Stimulated activated CD8-positive, alpha-beta memory T cell treated with anti-CD3 and anti-CD28 coated beads, Interleukin-7, amount 100 ng/mL, for 24 hours (primary cell): ENCODE data around the gene PRRC2A.

Experiments used
- DNase-seq: peaks from one replicate; pipeline ENCODE4 v3.0.0-alpha.2; 2020; ENCODE audit warnings: low read depth

Gene PRRC2A

GRCh38 chr6:31666337-31666965, 45.9 kb downstream of the PRRC2A start:
- DNase-seq = no peak

DNA sequence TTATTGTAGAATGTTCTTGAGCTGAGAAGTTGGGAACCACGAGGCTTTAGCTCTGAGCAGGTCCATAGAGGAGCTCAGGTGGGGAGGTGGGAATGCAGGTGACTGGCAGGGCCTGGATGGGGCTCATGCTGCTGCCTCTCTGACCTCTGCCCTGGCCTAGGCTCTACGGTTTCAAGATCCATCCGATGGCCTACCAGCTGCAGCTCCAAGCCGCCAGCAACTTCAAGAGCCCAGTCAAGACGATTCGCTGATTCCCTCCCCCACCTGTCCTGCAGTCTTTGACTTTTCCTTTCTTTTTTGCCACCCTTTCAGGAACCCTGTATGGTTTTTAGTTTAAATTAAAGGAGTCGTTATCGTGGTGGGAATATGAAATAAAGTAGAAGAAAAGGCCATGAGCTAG, 49.2 kb downstream of the PRRC2A start, which contains the start of gene LY6G5B:
LY6G5B (plus strand) TSS at position 301 of the 400 bp plus-strand sequence. CDS start 975 bp downstream, outside the sequence.
- no peak for DNase-seq

GRCh38 chr6:31676322-31676903, 55.9 kb downstream of the PRRC2A start:
- DNase-seq = no peak

DNA sequence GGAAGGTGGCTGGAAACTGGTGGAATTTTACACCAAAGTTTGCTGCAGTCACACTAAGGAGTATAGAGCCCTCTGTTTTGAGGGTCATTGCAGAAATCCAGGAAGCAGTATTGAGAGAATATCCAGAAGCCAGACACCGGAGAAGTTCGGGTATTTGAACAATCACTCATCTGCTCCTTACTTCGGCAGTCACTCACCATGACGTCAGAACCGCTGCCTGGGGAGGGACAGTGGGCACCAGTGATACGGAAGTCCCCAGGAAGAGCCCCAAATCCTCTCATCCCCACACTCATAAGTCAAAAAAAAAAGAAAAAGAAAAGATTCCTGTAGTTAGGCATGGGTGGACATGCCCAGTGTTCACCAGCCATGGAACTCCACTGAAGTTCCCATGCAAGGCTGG, 56.4 kb downstream of the PRRC2A start:
- no peak for DNase-seq

- no peak for DNase-seq
Measured at GRCh38 chr6:31677955-31678354, 57.4 kb downstream of the PRRC2A start.

- peak; percentile 26 for DNase-seq
Measured at GRCh38 chr6:31680226-31681134, 60.0 kb downstream of the PRRC2A start, which contains the start of gene LY6G5C. Gene LY6G5C (minus strand): TSS chr6:31681067. CDS start chr6:31680373, 694 bp downstream.

- DNase-seq = no peak
Measured at GRCh38 chr6:31681135-31681671, 60.7 kb downstream of the PRRC2A start.

GRCh38 chr6:31683591-31683990, 63.1 kb downstream of the PRRC2A start:
- no peak for DNase-seq

DNA sequence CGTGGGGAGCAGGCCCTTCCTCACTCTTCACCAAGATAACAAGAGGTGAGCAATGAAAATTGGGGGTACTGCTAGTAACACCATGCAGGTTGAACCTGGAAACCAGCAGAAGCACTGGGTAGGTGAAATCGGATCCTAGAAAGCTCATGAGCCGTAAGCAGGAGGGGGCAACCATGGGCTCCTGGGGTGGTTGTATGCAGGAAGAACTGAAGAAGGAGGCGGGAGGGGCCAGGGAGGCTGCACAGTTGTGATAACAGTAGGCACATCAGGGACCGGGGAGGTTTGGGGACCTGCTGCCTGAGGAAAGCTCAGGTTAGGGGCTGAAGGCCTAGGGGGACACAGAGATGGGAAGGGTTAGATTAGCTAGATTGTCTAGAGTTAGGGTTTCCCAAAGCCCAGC, 66.0 kb downstream of the PRRC2A start:
- no peak for DNase-seq

DNA sequence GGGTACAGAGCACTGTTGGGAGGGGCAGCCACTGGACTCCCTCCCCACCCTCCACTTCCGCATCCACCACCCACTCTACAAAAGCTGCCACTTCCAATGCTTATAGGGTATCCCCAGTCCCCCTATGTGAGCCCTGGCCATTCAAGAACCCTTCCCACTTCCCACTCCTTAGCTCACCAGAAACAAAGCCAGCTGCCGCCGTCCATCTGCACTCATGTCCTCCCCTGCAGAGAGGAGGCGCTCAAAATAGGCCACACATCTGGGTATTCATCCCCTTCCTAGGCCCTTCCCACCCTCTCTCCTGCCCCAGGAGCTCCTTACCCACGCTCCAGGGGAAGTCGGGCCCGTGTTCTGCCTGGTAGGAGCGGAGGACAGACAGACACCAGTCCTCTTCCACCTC, 66.8 kb downstream of the PRRC2A start:
- DNase-seq = no peak
